Liver (tissue), 3 donors: ENCODE results near the gene ANTXR2.

Source experiments
- CTCF ChIP-seq: fragments of 150-350 bp; IDR thresholded peaks from 2 replicates; pipeline ENCODE4 v1.5.1; 2017; ENCODE audit warnings: improper control_type of control experiment, low read depth, low read length; ENCODE audit not compliant: missing input control
- EGR1 ChIP-seq, 2 donors: IDR thresholded peaks; 2 replicates each; pipeline ENCODE4 v1.6.1; 2016 to 2018; ENCODE audit warnings: antibody characterized with exemption in 2 of 2, low read depth in 2 of 2
- TAF1 ChIP-seq: conservative IDR thresholded peaks from 2 replicates; pipeline ENCODE4 v1.6.1; 2016; ENCODE audit warnings: antibody characterized with exemption, mild to moderate bottlenecking
- donor health status: healthy.
- donor health status: healthy.

GRCh38 chr4:79918292-79918691 lies 154.7 kb downstream of the ANTXR2 start:
- no peak for TF ChIP-seq CTCF
- no peak for TF ChIP-seq TAF1
- no peak for TF ChIP-seq EGR1 (IDR thresholded peaks at IDR 0.05; ENCODE audit: low read depth in 2 of 2)
